H1 (cell line): ENCODE results near the gene NPR1. TPM values are rescaled to one million over a fixed set of nuclear protein-coding genes. Genes with fewer than 3 reads are reported as not detected.
A peak's percentile ranks its signal among the peaks of the same experiment; 100 is the strongest.

Experiments
- CTCF ChIA-PET: fragments of 300-600 bp; sonication (Branson Sonifier 250); formaldehyde crosslinking; loops from one replicate; lab custom pipeline; 2021; ENCODE audit not compliant: partially characterized antibody; lab: Charles Lee
- POLR2A ChIA-PET: fragments of 300-600 bp; sonication (Branson Sonifier 250); formaldehyde crosslinking; loops from one replicate; lab custom pipeline; 2021; ENCODE audit warnings: inconsistent platforms; ENCODE audit not compliant: partially characterized antibody; lab: Charles Lee
- DNase-seq, 2 experiments: peaks; one replicate each; pipeline versions ENCODE4 v3.0.0 to v3.0.0-alpha.2; 2010 to 2022; ENCODE audit warnings: low spot score in 2 of 2, low read depth in 1 of 2, mixed read lengths in 1 of 2
- FAIRE-seq: peaks from 2 replicates; lab custom pipeline; 2011; peaks lifted over from hg19 to GRCh38; lab: Jason Lieb, UNC
- H2AFZ ChIP-seq: 2 replicates; pipeline ENCODE4 v1.8.1; 2012; ENCODE audit warnings: low read length, inconsistent platforms
- H2AK5ac ChIP-seq: 2 replicates; pipeline ENCODE4 v1.6.1; 2013; ENCODE audit warnings: low read depth, low read length
- H2BK120ac ChIP-seq: replicated peaks from 2 replicates; pipeline ENCODE3; 2013; ENCODE audit warnings: low read depth, low read length, inconsistent platforms
- H2BK12ac ChIP-seq: 2 replicates; pipeline ENCODE4 v1.6.1; 2013; ENCODE audit warnings: low read depth, low read length
- H2BK15ac ChIP-seq: 2 replicates; pipeline ENCODE4 v1.6.1; 2013; ENCODE audit warnings: low read length
- H2BK20ac ChIP-seq: 2 replicates; pipeline ENCODE4 v1.6.1; 2013; ENCODE audit warnings: low read length
- H2BK5ac ChIP-seq: 2 replicates; pipeline ENCODE4 v1.6.1; 2013; ENCODE audit warnings: low read depth, low read length
- H3K14ac ChIP-seq: 2 replicates; pipeline ENCODE4 v1.6.1; 2013; ENCODE audit warnings: inconsistent platforms; ENCODE audit not compliant: insufficient read length
- H3K18ac ChIP-seq: 2 replicates; pipeline ENCODE4 v1.6.1; 2013; ENCODE audit warnings: low read length; ENCODE audit errors: extremely low read depth
- H3K23ac ChIP-seq: 2 replicates; pipeline ENCODE4 v1.6.1; 2013; ENCODE audit warnings: inconsistent platforms; ENCODE audit not compliant: insufficient read length
- H3K23me2 ChIP-seq: 2 replicates; pipeline ENCODE4 v1.6.1; 2013; ENCODE audit warnings: low read depth, low read length
- H3K27ac ChIP-seq: 2 replicates; pipeline ENCODE4 v1.6.1; 2011; ENCODE audit warnings: low read depth, low read length, inconsistent platforms
- H3K27me3 ChIP-seq, 4 experiments: replicated peaks in 1 of 4; 1 replicate in 1 of 4; 2 replicates in 3 of 4; pipeline versions ENCODE4 v1.6.1 to v1.8.1; 2011 to 2013; ENCODE audit warnings: low read length in 3 of 4, mild to moderate bottlenecking in 3 of 4, inconsistent platforms in 2 of 4, mixed read lengths in 2 of 4, moderate library complexity in 1 of 4; ENCODE audit not compliant: control insufficient read depth in 3 of 4, insufficient read depth in 3 of 4; ENCODE audit errors: extremely low read depth in 1 of 4
- H3K36me3 ChIP-seq, 4 experiments: 2 replicates each; pipeline versions ENCODE4 v1.6.1 to v1.8.1; 2011 to 2013; ENCODE audit warnings: mild to moderate bottlenecking in 4 of 4, low read length in 3 of 4, moderate library complexity in 2 of 4, control low read depth in 1 of 4, inconsistent platforms in 1 of 4; ENCODE audit not compliant: insufficient read depth in 4 of 4, control insufficient read depth in 2 of 4
- H3K4ac ChIP-seq: replicated peaks from 2 replicates; pipeline ENCODE3; 2013; ENCODE audit warnings: low read length, low read depth, mixed read lengths, inconsistent platforms; ENCODE audit not compliant: insufficient read length
- H3K4me1 ChIP-seq, 4 experiments: replicated peaks in 1 of 4; 1 replicate in 1 of 4; 2 replicates in 3 of 4; pipeline versions ENCODE4 v1.6.1 to v1.8.1; 2011 to 2013; ENCODE audit warnings: low read length in 3 of 4, inconsistent platforms in 2 of 4, mixed read lengths in 1 of 4; ENCODE audit not compliant: insufficient read depth in 4 of 4, control insufficient read depth in 3 of 4
- H3K4me2 ChIP-seq, 2 experiments: 2 replicates each; pipeline versions ENCODE4 v1.6.1 to v1.8.1; 2011 to 2013; ENCODE audit warnings: low read depth in 2 of 2, low read length in 2 of 2, control low read depth in 1 of 2, inconsistent platforms in 1 of 2, mild to moderate bottlenecking in 1 of 2; ENCODE audit not compliant: insufficient read depth in 1 of 2
- H3K4me3 ChIP-seq, 4 experiments: fragments of 200-600, 300-600 bp in 1 of 4; sonication (generic), shearing (Covaris generic), sonication (Bioruptor Twin) in 1 of 4; 2 replicates each; pipeline versions ENCODE4 v1.5.1 to v1.8.1; 2011 to 2016; ENCODE audit warnings: low read length in 4 of 4, low read depth in 3 of 4, control low read depth in 2 of 4, inconsistent platforms in 2 of 4, mild to moderate bottlenecking in 2 of 4, mixed read lengths in 1 of 4, moderate library complexity in 1 of 4; ENCODE audit not compliant: insufficient read depth in 2 of 4; ENCODE audit errors: extremely low read depth in 1 of 4
- H3K56ac ChIP-seq: replicated peaks from 2 replicates; pipeline ENCODE3; 2013; ENCODE audit warnings: low read depth, mild to moderate bottlenecking, mixed read lengths, low read length, inconsistent platforms; ENCODE audit not compliant: insufficient read length
- H3K79me1 ChIP-seq: 2 replicates; pipeline ENCODE4 v1.6.1; 2013; ENCODE audit warnings: low read depth, low read length, control low read depth
- H3K79me2 ChIP-seq, 2 experiments: 2 replicates each; pipeline versions ENCODE4 v1.6.1 to v1.8.1; 2012 to 2013; ENCODE audit warnings: low read length in 2 of 2, mild to moderate bottlenecking in 2 of 2, inconsistent platforms in 1 of 2; ENCODE audit not compliant: insufficient read depth in 2 of 2, control insufficient read depth in 1 of 2
- H3K9ac ChIP-seq, 4 experiments: replicated peaks in 1 of 4; 1 replicate in 1 of 4; 2 replicates in 3 of 4; pipeline versions ENCODE4 v1.6.1 to v1.8.1; 2011 to 2013; ENCODE audit warnings: low read depth in 3 of 4, low read length in 3 of 4, control low read depth in 2 of 4, mild to moderate bottlenecking in 2 of 4, moderate library complexity in 2 of 4, inconsistent platforms in 1 of 4; ENCODE audit errors: extremely low read depth in 1 of 4
- H3K9me3 ChIP-seq, 2 experiments: 2 replicates each; pipeline versions ENCODE4 v1.6.1 to v1.8.1; 2012 to 2013; ENCODE audit warnings: mild to moderate bottlenecking in 2 of 2, moderate library complexity in 2 of 2, control low read depth in 1 of 2, inconsistent platforms in 1 of 2, low read depth in 1 of 2, low read length in 1 of 2, mixed read lengths in 1 of 2; ENCODE audit not compliant: insufficient read depth in 2 of 2
- H4K20me1 ChIP-seq, 2 experiments: replicated peaks in 1 of 2; 2 replicates each; pipeline versions ENCODE3 to v1.8.1; 2011 to 2013; ENCODE audit warnings: inconsistent platforms in 2 of 2, low read length in 2 of 2, mild to moderate bottlenecking in 1 of 2; ENCODE audit not compliant: insufficient read depth in 2 of 2, control insufficient read depth in 1 of 2
- H4K5ac ChIP-seq: 2 replicates; pipeline ENCODE4 v1.6.1; 2013; ENCODE audit warnings: low read length, low read depth, mixed read lengths, inconsistent platforms; ENCODE audit not compliant: insufficient read length
- H4K8ac ChIP-seq: 2 replicates; pipeline ENCODE4 v1.8.0; 2013; ENCODE audit warnings: mild to moderate bottlenecking, moderate library complexity, low read length, inconsistent platforms; ENCODE audit not compliant: insufficient read depth; ENCODE audit errors: extremely low read depth
- H4K91ac ChIP-seq: replicated peaks from 2 replicates; pipeline ENCODE3; 2013; ENCODE audit warnings: low read length, mixed read lengths, inconsistent platforms; ENCODE audit not compliant: insufficient read length
- EGR1 ChIP-seq: IDR thresholded peaks from 2 replicates; pipeline ENCODE4 v1.6.1; 2011; ENCODE audit warnings: low read depth, low read length, borderline replicate concordance
- POLR2AphosphoS5 ChIP-seq: IDR thresholded peaks from 2 replicates; pipeline ENCODE4 v1.6.1; 2011; ENCODE audit warnings: low read depth, low read length
- SIN3A ChIP-seq, 2 experiments: IDR thresholded peaks in 1 of 2; conservative IDR thresholded peaks in 1 of 2; 2 replicates each; pipeline ENCODE4 v1.6.1; 2011 to 2012; ENCODE audit warnings: low read length in 2 of 2, improper control_type of control experiment in 1 of 2, low read depth in 1 of 2, mild to moderate bottlenecking in 1 of 2
- WGBS, 2 experiments: shearing (Covaris generic) in 1 of 2; methylation state at CpG; one replicate each; pipeline versions ENCODE4 v1.1.6 to v1.1.7; 2013 to 2015; ENCODE audit warnings: low lambda C conversion rate in 2 of 2, mixed read lengths in 2 of 2, inconsistent platforms in 1 of 2, low coverage in 1 of 2, missing lambda C conversion rate in 1 of 2; ENCODE audit not compliant: insufficient replicate concordance in 2 of 2, insufficient coverage in 1 of 2, insufficient read length in 1 of 2; ENCODE audit errors: extremely low coverage in 1 of 2, missing lambda C conversion rate in 1 of 2; 5-methylcytosine and 5-hydroxymethylcytosine counted together
- polyA plus RNA-seq, 7 experiments: library from polyadenylated mRNA; depleted of rRNA in 3 of 7; stranded (reverse) in 5 of 7; unstranded in 2 of 7; fragments of >200 nt in 5 of 7; fragments of 200-250 nt in 2 of 7; gene quantifications; 1 replicate in 5 of 7; 2 replicates in 1 of 7; 4 replicates in 1 of 7; pipeline versions ENCODE4 v1.2.1 to v1.2.3, GENCODE V29; 2011 to 2013; ENCODE audit warnings: missing spikeins in 2 of 7, mixed read lengths in 2 of 7
- total RNA-seq: library from RNA; stranded (reverse); fragmentation: NEBNext Ultra II Directional; extraction: Animal tissue kit (Norgen Biotek cat#: 25700); gene quantifications from 2 replicates; pipeline ENCODE4 v1.2.1, GENCODE V29; 2021

The NPR1 gene
- total and polyA plus RNA-seq, 2 of the 8 experiments (the other 6 are each of a cell fraction or from before 2014, with no cell fraction given) = 11.7 to 13.2 TPM

DNA sequence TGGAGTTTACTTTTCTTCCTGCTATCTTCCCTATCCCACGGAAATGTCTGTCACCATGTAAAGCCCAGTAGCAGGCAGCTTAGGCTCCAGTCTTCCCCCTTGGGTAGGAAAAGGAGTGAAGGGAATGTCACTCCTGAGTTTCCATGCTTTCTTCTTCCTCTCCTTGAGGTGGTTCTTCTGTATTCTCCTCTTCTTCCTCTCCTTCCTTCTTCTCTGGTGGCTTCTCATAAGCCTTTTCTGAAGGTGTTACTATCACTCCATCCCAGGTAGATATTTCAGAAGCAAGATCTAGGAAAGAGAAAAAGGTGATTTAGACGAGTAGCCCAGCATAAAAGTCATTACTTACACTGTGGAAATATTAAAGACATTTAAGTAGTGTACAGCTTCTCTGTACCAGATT lies 16.2 kb upstream of the NPR1 start:
- no peak overlapping the region for H3K9ac ChIP-seq
- no peak overlapping the region for H2BK15ac ChIP-seq
- H2BK5ac ChIP-seq = no peak overlapping the region
- ChIA-PET POLR2A (interaction anchor here (0.8 to 19.8 kb wide), 15 partner anchors 8 to 307 kb away, joined by 3 to 343 read pairs (median 4); partner anchors contain the start of genes CHTOP, CREB3L4, ILF2 and NPR1), CTCF (interaction anchor here (1.3 to 1.4 kb wide), 4 partner anchors 14 to 309 kb away, joined by 3 read pairs; no protein-coding TSS in a partner anchor)
- no peaks in the 10 kb centered on the region for H3K27me3 ChIP-seq
- no peak overlapping the region for H2AK5ac ChIP-seq
- no peaks in the 10 kb centered on the region for H3K23me2 ChIP-seq
- TF ChIP-seq EGR1 = no peak
- 0 out of 4 replicates have a peak, but pooled peaks of 1 of the 2 experiments have one; percentile 31 for TF ChIP-seq SIN3A (conservative IDR thresholded peaks at IDR 0.05 in 1 of 2, IDR thresholded peaks at IDR 0.05 in 1 of 2; ENCODE audit: low read depth in 1 of 2, low read length in 2 of 2)
- TF ChIP-seq POLR2AphosphoS5 = 0 out of 2 replicates have a peak, but pooled peaks have one; percentile 15
- H2AFZ ChIP-seq = no peak overlapping the region
- no peak overlapping the region for H3K27ac ChIP-seq
- no peak for DNase-seq
- H2BK12ac ChIP-seq = no peak overlapping the region
- H3K79me2 ChIP-seq = peaks cover 0 to 11% of the 10 kb centered on the region in 2 experiments; a peak in 2 of 4 replicates
- no peak overlapping the region for H4K91ac ChIP-seq
- H3K23ac ChIP-seq = no peak overlapping the region
- H4K5ac ChIP-seq = no peak overlapping the region
- H3K14ac ChIP-seq = no peak overlapping the region
- WGBS, 2 experiments = 87% methylated on average over 2 of the region's 2 CpGs; no CpG with 5 or more reads in 1 of the 2 experiments
- no peak overlapping the region for H3K4ac ChIP-seq
- no peak overlapping the region for H4K8ac ChIP-seq
- H2BK120ac ChIP-seq = no peak overlapping the region
- peaks cover 53 to 69% (median 64%) of the 10 kb centered on the region in 4 experiments for H3K36me3 ChIP-seq
- peaks cover 5% of the 10 kb centered on the region; the same call in 1 of the 2 replicates for H3K79me1 ChIP-seq
- peaks cover 0 to 4% (median 2%) of the 10 kb centered on the region in 4 experiments; a peak in 2 of 7 replicates for H3K4me1 ChIP-seq
- H4K20me1 ChIP-seq = peaks cover 0 to 10% of the 10 kb centered on the region in 2 experiments
- no peak overlapping the region for H2BK20ac ChIP-seq
- no peaks in the 10 kb centered on the region for H3K9me3 ChIP-seq
- H3K56ac ChIP-seq = no peak overlapping the region
- FAIRE-seq = no peak
- no peak overlapping the region for H3K4me2 ChIP-seq
- H3K18ac ChIP-seq = no peak overlapping the region
- H3K4me3 ChIP-seq = no peak overlapping the region
